Gastrocnemius medialis (tissue), 4 donors: ENCODE results near the gene DMPK. TPM values are rescaled to one million over a fixed set of nuclear protein-coding genes. Genes with fewer than 3 reads are reported as not detected.

Experiments
- ATAC-seq, 2 donors: fragments of 150-250 bp; one replicate each; pipeline ENCODE4 v1.9.1; 2016
- DNase-seq, 2 donors: peaks; one replicate each; pipeline ENCODE4 v3.0.0-alpha.2; 2019
- H3K27ac ChIP-seq, 4 donors: fragments of 200-600 bp; sonication (generic); 1 replicate in 1 of 4; 2 replicates in 3 of 4; pipeline ENCODE4 v1.5.1; 2016 to 2018; ENCODE audit warnings: mild to moderate bottlenecking in 2 of 4, moderate library complexity in 1 of 4
- H3K27me3 ChIP-seq, 3 donors: fragments of 200-600 bp; sonication (generic) in 2 of 3; 1 replicate in 1 of 3; 2 replicates in 2 of 3; pipeline versions ENCODE4 v1.5.1 to v1.6.0; 2016 to 2019; ENCODE audit warnings: mild to moderate bottlenecking in 1 of 3, moderate library complexity in 1 of 3
- H3K36me3 ChIP-seq, 2 donors: fragments of 200-600 bp; sonication (generic) in 1 of 2; one replicate each; pipeline ENCODE4 v1.5.1; 2017 to 2018
- H3K4me1 ChIP-seq, 2 donors: fragments of 200-600 bp; sonication (generic) in 1 of 2; one replicate each; pipeline ENCODE4 v1.5.1; 2016 to 2017; ENCODE audit warnings: mild to moderate bottlenecking in 2 of 2
- H3K4me3 ChIP-seq, 4 donors: fragments of 200-600 bp; sonication (generic) in 3 of 4; 1 replicate in 1 of 4; 2 replicates in 3 of 4; pipeline ENCODE4 v1.5.1; 2016 to 2019; ENCODE audit warnings: mild to moderate bottlenecking in 2 of 4
- H3K9me3 ChIP-seq, 3 donors: fragments of 200-600 bp; sonication (generic) in 2 of 3; 1 replicate in 1 of 3; 2 replicates in 2 of 3; pipeline ENCODE4 v1.5.1; 2016 to 2019
- CTCF ChIP-seq, 5 experiments: fragments of 450-650 bp in 3 of 5; fragments of 200-600 bp in 2 of 5; sonication (generic) in 2 of 5; IDR thresholded peaks in 4 of 5; conservative IDR thresholded peaks in 1 of 5; 1 replicate in 4 of 5; 2 replicates in 1 of 5; pipeline ENCODE4 v1.5.1; 2016 to 2019; ENCODE audit warnings: antibody characterized with exemption in 5 of 5, mild to moderate bottlenecking in 3 of 5, moderate library complexity in 3 of 5
- POLR2A ChIP-seq, 2 donors: fragments of 450-650 bp; IDR thresholded peaks; one replicate each; pipeline ENCODE4 v1.6.1; 2017; ENCODE audit warnings: antibody characterized with exemption in 2 of 2, mild to moderate bottlenecking in 2 of 2, moderate library complexity in 2 of 2
- in situ Hi-C, 4 donors: fragments of 200-750 bp; cut with MboI; loops; one replicate each; pipeline versions ENCODE4 v1.15.0 to v1.8.0; 2017; ENCODE audit warnings: low sequenced_read_pairs in 4 of 4
- intact Hi-C: fragments of 100-400 bp; cut with DNase I; formaldehyde crosslinking; loops from one replicate; pipeline ENCODE4 v1.15.1; 2023; ENCODE audit warnings: low total_unique reads
- total RNA-seq, 4 donors: library from RNA; depleted of rRNA; stranded (reverse); fragments of >200 nt; gene quantifications; one replicate each; pipeline versions ENCODE4 v1.1.0 to v1.2.3, GENCODE V29; 2016

DMPK gene
- total RNA-seq, 4 donors from 2014 or later: 93.0 to 196 (median 116) TPM

- intact Hi-C loops (no loop called here), in situ Hi-C loops (no loop called here)
- Histone ChIP-seq H3K4me1 (peaks cover 0 to 7% of the 10 kb centered on the region in 2 donors), H3K27ac (no peak overlapping the region), H3K27me3 (no peaks in the 10 kb centered on the region), H3K36me3 (peaks cover 0 to 69% of the 10 kb centered on the region in 2 donors), H3K9me3 (no peaks in the 10 kb centered on the region), H3K4me3 (no peak overlapping the region)
- DNase-seq: no peak
- no peak for ATAC-seq
- TF ChIP-seq CTCF (IDR thresholded peaks at IDR 0.05 in 4 of 5, conservative IDR thresholded peaks at IDR 0.05 in 1 of 5) (no peak), POLR2A (IDR thresholded peaks at IDR 0.05) (no peak)
Observed at GRCh38 chr19:45823182-45823581, 40.9 kb upstream of the DMPK start.

- H3K4me3 ChIP-seq: no peak overlapping the region
- no peak overlapping the region for H3K27ac ChIP-seq
- ATAC-seq: no peak
- H3K4me1 ChIP-seq: peaks cover 0 to 7% of the 10 kb centered on the region in 2 donors
- no peak for DNase-seq
- peaks cover 0 to 65% of the 10 kb centered on the region in 2 donors for H3K36me3 ChIP-seq
- in situ Hi-C loops: no loop called here
- H3K27me3 ChIP-seq: no peaks in the 10 kb centered on the region
- no peak for TF ChIP-seq POLR2A (IDR thresholded peaks at IDR 0.05)
- TF ChIP-seq CTCF (IDR thresholded peaks at IDR 0.05 in 4 of 5, conservative IDR thresholded peaks at IDR 0.05 in 1 of 5): no peak
- intact Hi-C loops: no loop called here
- H3K9me3 ChIP-seq: no peaks in the 10 kb centered on the region
Observed at GRCh38 chr19:45822716-45823115, 40.4 kb upstream of the DMPK start.

- no peak for TF ChIP-seq CTCF (IDR thresholded peaks at IDR 0.05 in 4 of 5, conservative IDR thresholded peaks at IDR 0.05 in 1 of 5)
- no peak for TF ChIP-seq POLR2A (IDR thresholded peaks at IDR 0.05)
- Histone ChIP-seq H3K27ac (no peak overlapping the region), H3K4me3 (no peak overlapping the region), H3K4me1 (peaks cover 0 to 8% of the 10 kb centered on the region in 2 donors), H3K9me3 (no peaks in the 10 kb centered on the region), H3K27me3 (no peaks in the 10 kb centered on the region), H3K36me3 (peaks cover 0 to 53% of the 10 kb centered on the region in 2 donors)
- in situ Hi-C loops (no loop called here), intact Hi-C loops (no loop called here)
- no peak for DNase-seq
- ATAC-seq: no peak
Observed at GRCh38 chr19:45821570-45821969, 39.3 kb upstream of the DMPK start.

GRCh38 chr19:45821103-45821521 lies 38.8 kb upstream of the DMPK start:
- peaks cover 0 to 10% of the 10 kb centered on the region in 2 donors for H3K4me1 ChIP-seq
- in situ Hi-C loops: no loop called here
- DNase-seq (no peak), ATAC-seq (no peak)
- H3K36me3 ChIP-seq: peaks cover 0 to 49% of the 10 kb centered on the region in 2 donors
- H3K9me3 ChIP-seq: no peaks in the 10 kb centered on the region
- TF ChIP-seq CTCF (IDR thresholded peaks at IDR 0.05 in 4 of 5, conservative IDR thresholded peaks at IDR 0.05 in 1 of 5): no peak
- no peak for TF ChIP-seq POLR2A (IDR thresholded peaks at IDR 0.05)
- H3K4me3 ChIP-seq: no peak overlapping the region
- H3K27me3 ChIP-seq: peaks cover 0 to 3% (median under 1%) of the 10 kb centered on the region in 3 donors
- no peak overlapping the region for H3K27ac ChIP-seq
- intact Hi-C loops: no loop called here
